Ishikawa (cell line): ENCODE data around the gene EML4.

Source experiments
- CEBPB ChIP-seq: IDR thresholded peaks from 2 replicates; pipeline ENCODE4 v1.6.1; 2012
- CREB1 ChIP-seq: IDR thresholded peaks from 2 replicates; pipeline ENCODE4 v1.6.1; 2012; ENCODE audit warnings: low read depth
- EGR1 ChIP-seq: IDR thresholded peaks from 2 replicates; pipeline ENCODE4 v1.6.1; 2012
- EP300 ChIP-seq: IDR thresholded peaks from 2 replicates; pipeline ENCODE4 v1.6.1; 2012; ENCODE audit warnings: borderline replicate concordance
- FOXM1 ChIP-seq: IDR thresholded peaks from 2 replicates; pipeline ENCODE4 v1.6.1; 2012; ENCODE audit warnings: low read depth, borderline replicate concordance
- NFIC ChIP-seq: IDR thresholded peaks from 2 replicates; pipeline ENCODE4 v1.6.1; 2012
- RAD21 ChIP-seq: IDR thresholded peaks from 2 replicates; pipeline ENCODE4 v1.6.1; 2012; ENCODE audit warnings: low read depth
- TAF1 ChIP-seq: IDR thresholded peaks from 2 replicates; pipeline ENCODE4 v1.6.1; 2012; ENCODE audit warnings: low read depth, mild to moderate bottlenecking
- TCF12 ChIP-seq: IDR thresholded peaks from 2 replicates; pipeline ENCODE4 v1.6.1; 2012; ENCODE audit warnings: low read depth
- TEAD4 ChIP-seq: IDR thresholded peaks from 2 replicates; pipeline ENCODE4 v1.6.1; 2012
- YY1 ChIP-seq: IDR thresholded peaks from 2 replicates; pipeline ENCODE4 v1.6.1; 2012; ENCODE audit warnings: low read depth
- ZBTB7A ChIP-seq: IDR thresholded peaks from 2 replicates; pipeline ENCODE4 v1.6.1; 2012; ENCODE audit warnings: low read depth
- TF ChIP-seq, protein P1 (sequence below): IDR thresholded peaks from 2 replicates; pipeline ENCODE4 v1.6.1; 2012; ENCODE audit warnings: low read depth, mild to moderate bottlenecking
- TF ChIP-seq, protein P2 (sequence below): IDR thresholded peaks from 2 replicates; pipeline ENCODE4 v1.6.1; 2012
- TF ChIP-seq, protein P3 (sequence below): IDR thresholded peaks from 2 replicates; pipeline ENCODE4 v1.6.1; 2012

The EML4 gene

DNA sequence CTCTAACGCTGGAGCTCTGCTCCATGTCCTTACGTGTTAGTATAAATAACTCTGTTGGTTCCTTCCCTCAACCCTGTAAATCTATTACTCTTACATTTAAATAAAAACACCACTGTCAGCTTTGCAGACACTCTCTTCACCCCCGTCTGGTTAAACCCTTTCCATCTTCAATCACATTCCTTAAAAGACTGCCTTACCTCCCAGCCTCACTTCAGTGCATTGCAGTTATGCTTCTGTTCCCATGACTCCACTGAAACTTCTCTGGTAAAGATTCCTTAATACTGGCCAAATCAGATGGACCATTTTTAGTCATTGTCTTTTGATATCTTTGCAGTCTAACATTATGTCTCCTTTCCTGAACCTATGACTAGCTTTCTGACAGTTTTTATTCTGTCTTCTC is 61.7 kb downstream of the EML4 start:
- TF ChIP-seq CREB1, result no peak
- TF ChIP-seq EGR1, result no peak
- TF ChIP-seq, protein P1, sequence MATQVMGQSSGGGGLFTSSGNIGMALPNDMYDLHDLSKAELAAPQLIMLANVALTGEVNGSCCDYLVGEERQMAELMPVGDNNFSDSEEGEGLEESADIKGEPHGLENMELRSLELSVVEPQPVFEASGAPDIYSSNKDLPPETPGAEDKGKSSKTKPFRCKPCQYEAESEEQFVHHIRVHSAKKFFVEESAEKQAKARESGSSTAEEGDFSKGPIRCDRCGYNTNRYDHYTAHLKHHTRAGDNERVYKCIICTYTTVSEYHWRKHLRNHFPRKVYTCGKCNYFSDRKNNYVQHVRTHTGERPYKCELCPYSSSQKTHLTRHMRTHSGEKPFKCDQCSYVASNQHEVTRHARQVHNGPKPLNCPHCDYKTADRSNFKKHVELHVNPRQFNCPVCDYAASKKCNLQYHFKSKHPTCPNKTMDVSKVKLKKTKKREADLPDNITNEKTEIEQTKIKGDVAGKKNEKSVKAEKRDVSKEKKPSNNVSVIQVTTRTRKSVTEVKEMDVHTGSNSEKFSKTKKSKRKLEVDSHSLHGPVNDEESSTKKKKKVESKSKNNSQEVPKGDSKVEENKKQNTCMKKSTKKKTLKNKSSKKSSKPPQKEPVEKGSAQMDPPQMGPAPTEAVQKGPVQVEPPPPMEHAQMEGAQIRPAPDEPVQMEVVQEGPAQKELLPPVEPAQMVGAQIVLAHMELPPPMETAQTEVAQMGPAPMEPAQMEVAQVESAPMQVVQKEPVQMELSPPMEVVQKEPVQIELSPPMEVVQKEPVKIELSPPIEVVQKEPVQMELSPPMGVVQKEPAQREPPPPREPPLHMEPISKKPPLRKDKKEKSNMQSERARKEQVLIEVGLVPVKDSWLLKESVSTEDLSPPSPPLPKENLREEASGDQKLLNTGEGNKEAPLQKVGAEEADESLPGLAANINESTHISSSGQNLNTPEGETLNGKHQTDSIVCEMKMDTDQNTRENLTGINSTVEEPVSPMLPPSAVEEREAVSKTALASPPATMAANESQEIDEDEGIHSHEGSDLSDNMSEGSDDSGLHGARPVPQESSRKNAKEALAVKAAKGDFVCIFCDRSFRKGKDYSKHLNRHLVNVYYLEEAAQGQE, result no peak
- no peak for TF ChIP-seq TEAD4
- TF ChIP-seq YY1, result no peak
- no peak for TF ChIP-seq EP300
- no peak for TF ChIP-seq CEBPB
- no peak for TF ChIP-seq TAF1

DNA sequence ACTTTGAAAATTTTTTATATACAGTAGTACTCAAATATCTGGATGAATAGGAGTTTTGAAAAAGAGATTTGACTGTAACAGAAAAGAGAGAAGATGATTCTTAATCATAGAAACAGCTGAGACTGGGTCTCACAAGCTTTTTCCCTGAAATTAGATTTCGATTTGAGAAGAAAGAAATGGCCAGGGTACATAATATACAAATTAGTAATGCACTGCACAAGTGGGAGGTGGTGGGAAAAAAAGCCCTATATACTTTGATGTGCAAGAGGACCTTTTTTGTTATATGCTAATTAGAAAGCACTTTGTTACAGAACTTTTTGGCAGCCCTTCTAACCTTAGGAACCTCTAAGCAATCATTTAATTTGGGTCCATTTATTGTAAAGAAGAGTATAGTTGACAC is 62.9 kb downstream of the EML4 start:
- TF ChIP-seq TCF12 (no peak), TEAD4 (no peak), NFIC (no peak), CEBPB (no peak), EGR1 (no peak), YY1 (no peak), CREB1 (no peak), FOXM1 (no peak), EP300 (no peak), TAF1 (no peak), RAD21 (no peak)
- TF ChIP-seq, protein P1, result no peak
- TF ChIP-seq, protein P2, sequence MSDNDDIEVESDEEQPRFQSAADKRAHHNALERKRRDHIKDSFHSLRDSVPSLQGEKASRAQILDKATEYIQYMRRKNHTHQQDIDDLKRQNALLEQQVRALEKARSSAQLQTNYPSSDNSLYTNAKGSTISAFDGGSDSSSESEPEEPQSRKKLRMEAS, result no peak
- TF ChIP-seq, protein P3, sequence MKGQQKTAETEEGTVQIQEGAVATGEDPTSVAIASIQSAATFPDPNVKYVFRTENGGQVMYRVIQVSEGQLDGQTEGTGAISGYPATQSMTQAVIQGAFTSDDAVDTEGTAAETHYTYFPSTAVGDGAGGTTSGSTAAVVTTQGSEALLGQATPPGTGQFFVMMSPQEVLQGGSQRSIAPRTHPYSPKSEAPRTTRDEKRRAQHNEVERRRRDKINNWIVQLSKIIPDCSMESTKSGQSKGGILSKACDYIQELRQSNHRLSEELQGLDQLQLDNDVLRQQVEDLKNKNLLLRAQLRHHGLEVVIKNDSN, result no peak

DNA sequence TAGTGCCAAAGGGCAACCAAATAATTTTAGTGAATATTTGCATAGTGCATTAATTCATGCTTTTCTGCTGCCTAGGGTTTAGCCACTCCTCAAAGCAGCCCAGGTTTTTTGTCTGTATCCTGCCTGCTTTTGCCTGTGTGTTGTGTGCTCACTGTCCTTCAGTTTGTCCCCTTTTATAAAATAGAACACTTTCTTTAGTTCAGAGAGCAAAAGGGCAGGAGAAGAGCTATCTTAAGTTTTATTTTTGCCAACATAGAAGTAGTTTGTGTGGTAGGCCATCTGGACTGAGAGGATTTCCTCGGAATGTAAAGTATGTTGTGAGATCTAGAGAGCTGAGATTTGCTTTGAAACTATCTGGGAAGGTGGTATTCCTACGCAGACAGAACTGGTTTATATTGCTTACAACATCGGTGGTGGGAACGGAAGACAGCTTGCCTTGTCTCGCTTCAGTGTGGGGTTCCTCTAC is 64.9 kb downstream of the EML4 start:
- no peak for TF ChIP-seq RAD21
- TF ChIP-seq EP300, result no peak
- TF ChIP-seq CREB1, result no peak
- TF ChIP-seq, protein P2, result no peak
- TF ChIP-seq ZBTB7A, result no peak
- no peak for TF ChIP-seq CEBPB
- TF ChIP-seq EGR1, result no peak

DNA sequence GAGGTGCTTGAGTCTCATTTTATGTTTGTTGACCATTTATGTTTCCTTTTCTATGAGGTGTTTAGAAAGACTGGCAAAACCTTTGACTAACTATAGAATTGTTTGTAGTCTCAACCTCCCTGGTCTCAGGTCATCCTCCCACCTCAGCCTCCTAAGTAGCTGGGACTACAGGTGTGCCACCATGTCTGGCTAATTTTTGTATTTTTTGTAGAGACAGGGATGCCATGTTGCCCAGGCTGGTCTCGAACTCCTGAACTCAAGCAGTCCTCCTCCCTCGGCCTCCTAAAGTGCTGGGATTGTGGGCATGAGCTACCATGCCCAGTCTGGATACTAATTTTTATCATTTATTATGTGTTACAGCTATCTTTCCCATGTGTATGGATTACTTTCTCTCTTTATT is 67.8 kb downstream of the EML4 start:
- TF ChIP-seq, protein P3, result no peak
- TF ChIP-seq YY1, result no peak
- TF ChIP-seq TEAD4, result no peak
- TF ChIP-seq EGR1, result no peak
- no peak for TF ChIP-seq NFIC
- TF ChIP-seq CEBPB, result no peak
- TF ChIP-seq FOXM1, result no peak
- no peak for TF ChIP-seq TCF12
- TF ChIP-seq, protein P2, result no peak
- TF ChIP-seq, protein P1, result no peak
- no peak for TF ChIP-seq TAF1
- no peak for TF ChIP-seq CREB1
- TF ChIP-seq ZBTB7A, result no peak
- no peak for TF ChIP-seq RAD21
- no peak for TF ChIP-seq EP300
